SK-N-SH treated with all-trans-retinoic acid at 6 μM for 48 hours (cell line): ENCODE measurements around the gene TUT1.

Experiments used
- CSRNP3 ChIP-seq: fragments of 250-450 bp; sonication (Bioruptor Pico); IDR thresholded peaks from 2 replicates; pipeline ENCODE4 v1.5.1; 2021; ENCODE audit warnings: mild to moderate bottlenecking, moderate library complexity
- GLIS3 ChIP-seq: fragments of 250-450 bp; sonication (Bioruptor Pico); IDR thresholded peaks from 2 replicates; pipeline ENCODE4 v1.5.0; 2020; ENCODE audit warnings: mild to moderate bottlenecking, moderate library complexity
- ISL1 ChIP-seq: fragments of 250-450 bp; sonication (Bioruptor Pico); IDR thresholded peaks from 2 replicates; pipeline ENCODE4 v2.1.2; 2022; ENCODE audit warnings: mild to moderate bottlenecking, moderate library complexity
- OSR1 ChIP-seq: fragments of 250-450 bp; sonication (Bioruptor Pico); IDR thresholded peaks from 2 replicates; pipeline ENCODE4 v1.8.0; 2022; ENCODE audit warnings: moderate library complexity, mild to moderate bottlenecking, inconsistent platforms
- POU6F1 ChIP-seq: fragments of 250-450 bp; sonication (Bioruptor Pico); IDR thresholded peaks from 2 replicates; pipeline ENCODE4 v1.8.0; 2021; ENCODE audit warnings: low read depth, mild to moderate bottlenecking, moderate library complexity, borderline replicate concordance
- PPARA ChIP-seq: fragments of 250-450 bp; sonication (Bioruptor Pico); IDR thresholded peaks from 2 replicates; pipeline ENCODE4 v1.5.0; 2020; ENCODE audit warnings: mild to moderate bottlenecking, borderline replicate concordance
- ZFP3 ChIP-seq: fragments of 250-450 bp; sonication (Bioruptor Pico); IDR thresholded peaks from 2 replicates; pipeline ENCODE4 v1.5.0; 2020; ENCODE audit warnings: mild to moderate bottlenecking, moderate library complexity
- ZFP30 ChIP-seq: fragments of 450-650 bp; formaldehyde crosslinking; IDR thresholded peaks from 2 replicates; pipeline ENCODE4 v1.5.0; 2022; ENCODE audit warnings: mild to moderate bottlenecking, moderate library complexity

GRCh38 chr11:62599069-62599696 is 7.9 kb upstream of the TUT1 start:
- no peak for TF ChIP-seq OSR1 (CRISPR knock-in tag)
- TF ChIP-seq ZFP30 (CRISPR knock-in tag) = no peak
- TF ChIP-seq POU6F1 (CRISPR knock-in tag) = no peak
- TF ChIP-seq ZFP3 (CRISPR knock-in tag) = no peak
- no peak for TF ChIP-seq ISL1 (CRISPR knock-in tag)
- TF ChIP-seq CSRNP3 = no peak
- no peak for TF ChIP-seq GLIS3
- no peak for TF ChIP-seq PPARA (CRISPR knock-in tag)
